GOT3 (cell line): Measurements from ENCODE around the gene STARD7.
"Not testable (repeated sequence)": the region's sequence is repeated elsewhere in the genome, so short reads cannot be mapped to it uniquely, and the experiment has no call there.

Experiments used
- DNase-seq: peaks from one replicate; lab custom pipeline; 2025; ENCODE audit warnings: mixed read lengths; lab: John Stamatoyannopoulos, UW

STARD7 gene

DNA sequence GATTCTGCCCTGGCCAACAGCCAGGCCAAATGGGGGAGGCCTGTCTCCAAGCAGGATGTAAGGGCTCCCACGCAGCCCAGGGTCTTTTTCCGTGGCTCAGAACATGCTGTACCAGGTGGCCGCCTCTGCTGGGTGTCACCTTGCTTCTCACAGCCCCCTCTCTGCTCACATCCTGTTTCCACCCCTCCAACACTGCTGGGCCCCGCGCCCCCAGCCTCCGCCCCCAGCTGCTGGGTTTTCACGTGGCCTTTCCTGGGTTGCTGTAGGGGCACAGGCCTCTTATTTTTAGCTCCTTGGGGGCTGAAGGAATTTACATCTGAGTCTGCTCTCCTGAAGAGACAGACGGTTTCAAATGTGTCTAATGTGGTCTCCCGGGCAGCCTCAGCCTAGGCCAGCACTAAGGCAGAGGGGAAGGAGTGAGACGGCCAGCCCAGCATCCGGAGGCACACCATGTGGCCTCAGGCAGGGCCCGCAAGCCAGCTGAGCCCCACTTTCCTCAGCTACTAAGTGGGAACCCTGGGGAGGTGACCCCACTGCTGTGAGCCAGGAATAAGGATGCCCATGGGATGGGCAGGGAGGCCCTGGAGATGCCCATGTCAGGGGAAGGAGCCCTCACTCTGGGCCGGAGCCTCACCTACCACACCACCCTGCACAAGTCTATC is 44.7 kb downstream of the STARD7 start:
- DNase-seq, result no peak

DNA sequence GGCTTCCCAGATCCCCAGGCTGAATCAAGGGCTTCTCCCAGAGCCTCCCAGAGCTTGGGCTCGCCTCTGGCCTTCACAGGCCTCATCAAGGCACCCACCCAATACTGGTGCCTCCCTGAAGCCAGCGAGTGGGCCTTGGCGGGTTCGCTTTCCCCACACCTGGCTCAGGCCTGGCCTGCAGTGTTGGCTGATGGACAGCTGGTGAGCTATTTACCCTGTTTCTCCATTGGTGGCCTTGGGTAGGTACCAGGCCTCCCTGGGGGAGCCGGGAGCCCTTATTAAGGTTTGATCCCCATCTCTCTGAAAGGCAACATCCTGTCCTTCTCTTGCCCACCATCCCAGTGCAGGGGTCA is 45.2 kb downstream of the STARD7 start:
- no peak for DNase-seq

DNA sequence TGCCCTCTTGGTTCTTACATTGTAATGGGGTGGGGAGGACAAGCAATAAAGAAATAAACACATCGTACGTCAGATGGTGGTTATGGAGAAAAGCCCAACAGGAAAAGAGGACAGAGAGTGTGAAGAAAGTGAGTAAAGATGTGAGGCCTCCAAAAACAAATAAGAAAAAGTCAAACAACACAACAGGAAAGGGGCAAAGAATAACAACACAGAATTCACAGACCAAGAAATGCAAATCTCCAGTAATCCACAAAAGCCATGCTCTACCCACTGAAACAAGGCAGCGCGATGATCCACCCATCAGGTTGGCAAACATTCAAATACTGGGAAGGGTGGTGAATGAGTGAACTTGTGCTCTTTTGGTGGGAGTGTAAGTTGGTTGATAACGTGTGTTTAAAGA is 46.7 kb downstream of the STARD7 start:
- DNase-seq, result no peak

DNA sequence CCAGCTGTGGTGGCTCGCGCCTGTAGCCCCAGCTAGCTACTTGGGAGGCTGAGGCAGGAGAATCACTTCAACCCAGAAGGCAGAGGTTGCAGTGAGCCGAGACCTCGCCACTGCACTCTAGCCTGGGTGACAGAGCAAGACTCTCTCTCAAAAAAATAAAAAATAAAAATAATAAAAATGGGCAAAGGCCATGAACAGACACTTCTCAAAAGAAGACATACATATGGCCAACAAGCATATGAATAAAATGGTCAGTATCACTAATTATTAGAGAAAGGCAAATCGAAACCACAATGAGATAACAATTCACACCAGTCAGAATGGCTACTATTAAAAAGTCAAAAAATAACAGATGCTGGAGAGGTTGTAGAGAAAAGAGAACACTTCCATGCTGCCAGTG is 48.3 kb downstream of the STARD7 start:
- DNase-seq, result not testable (repeated sequence)

DNA sequence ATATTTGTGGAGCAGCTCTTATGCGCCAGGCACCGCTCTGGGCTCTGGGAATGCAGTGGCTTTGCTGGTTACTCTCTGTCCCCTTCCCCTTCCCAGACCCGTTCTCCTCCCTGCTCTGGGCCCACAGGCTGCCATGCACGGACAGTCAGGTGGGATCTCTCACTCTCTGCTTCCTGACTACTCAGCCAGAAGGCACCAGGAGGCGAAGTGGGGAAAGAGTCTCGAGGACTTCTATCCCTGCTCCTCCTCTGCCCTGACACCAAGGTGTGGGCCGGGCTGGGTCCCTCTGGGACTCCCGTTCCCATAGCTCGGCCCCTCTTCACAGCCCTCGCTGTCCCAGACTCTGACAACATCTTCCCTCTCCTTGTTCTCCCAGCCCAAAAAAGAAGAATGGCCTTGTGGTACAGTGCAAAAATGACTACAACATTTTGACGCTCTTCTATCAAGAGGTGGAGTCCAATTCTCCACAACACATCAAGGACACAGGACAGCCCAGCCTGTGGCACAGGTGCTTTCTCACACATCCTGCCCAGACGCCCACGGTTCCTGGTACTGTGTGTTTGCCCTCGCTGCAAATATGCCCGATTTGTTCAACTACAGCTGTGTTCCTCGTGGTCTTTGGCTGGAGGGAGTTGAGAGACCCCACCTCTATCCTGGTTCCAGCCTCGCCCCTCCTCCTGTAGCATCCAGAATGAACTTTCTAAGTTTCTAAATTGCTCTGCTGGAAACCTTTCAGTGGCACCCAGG is 49.4 kb downstream of the STARD7 start:
- DNase-seq, result no peak

DNA sequence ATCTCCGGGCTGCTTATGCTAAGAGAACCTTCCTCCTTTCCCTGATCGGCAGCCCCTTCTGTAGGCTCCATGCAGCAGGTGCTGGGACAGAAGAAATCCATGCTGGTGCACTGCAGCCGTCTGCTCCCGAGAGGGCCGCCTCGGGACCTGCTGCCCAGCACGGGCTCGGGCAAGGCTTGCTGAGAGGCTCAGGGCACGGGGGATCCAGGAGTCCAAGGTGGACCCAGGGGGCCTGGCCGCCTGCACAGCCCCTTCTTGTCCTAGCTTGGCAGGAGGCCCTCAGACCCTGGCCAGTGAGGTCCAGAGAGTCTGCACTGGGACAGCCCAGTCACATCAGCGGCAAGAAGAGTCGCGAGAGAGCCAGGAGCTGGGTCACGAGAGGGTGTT is 50.1 kb downstream of the STARD7 start:
- no peak for DNase-seq

DNA sequence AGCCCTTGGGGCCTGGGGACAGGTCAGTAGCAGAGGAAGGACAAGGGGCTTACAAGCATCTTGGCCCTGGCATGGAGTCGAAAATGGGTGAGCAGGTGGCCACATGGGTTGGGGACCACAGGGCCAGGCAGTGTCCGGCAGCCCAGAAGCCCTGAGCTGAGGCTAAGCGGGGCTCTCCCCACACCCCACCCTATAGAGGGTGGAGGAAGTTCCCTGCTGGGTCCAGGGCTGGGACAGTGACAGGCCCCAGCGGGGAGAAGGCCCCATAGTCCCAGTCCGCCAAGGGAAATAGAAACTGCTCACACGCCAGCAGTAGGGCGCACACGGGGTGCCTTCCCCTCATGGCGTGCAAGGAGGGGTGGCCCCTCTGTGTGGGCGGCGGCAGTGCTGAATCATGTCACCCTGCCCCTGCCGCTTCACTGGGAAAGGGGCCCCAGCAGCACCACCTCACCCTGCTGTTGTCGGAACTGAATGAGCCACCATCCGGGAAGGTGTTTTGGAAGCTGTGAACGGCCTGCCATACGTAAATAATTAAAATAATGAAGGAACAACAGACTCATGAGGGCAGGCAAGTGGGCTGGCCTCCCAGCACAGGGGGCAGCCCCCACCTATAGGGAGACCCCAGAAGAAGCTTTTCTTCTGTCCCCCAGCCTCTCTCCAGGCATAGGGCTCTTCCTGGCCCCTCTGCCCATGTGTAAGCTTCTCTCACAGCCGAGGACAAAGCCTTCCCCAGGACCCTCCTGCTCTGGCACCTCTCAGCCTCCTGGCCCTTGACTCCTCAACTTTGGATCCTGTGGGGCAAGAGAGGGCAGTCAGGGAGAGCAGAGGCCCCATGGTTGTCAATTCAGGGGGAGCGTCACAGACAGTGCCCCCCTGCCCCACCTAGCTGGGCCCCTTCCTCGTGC is 50.7 kb downstream of the STARD7 start:
- DNase-seq, result no peak

DNA sequence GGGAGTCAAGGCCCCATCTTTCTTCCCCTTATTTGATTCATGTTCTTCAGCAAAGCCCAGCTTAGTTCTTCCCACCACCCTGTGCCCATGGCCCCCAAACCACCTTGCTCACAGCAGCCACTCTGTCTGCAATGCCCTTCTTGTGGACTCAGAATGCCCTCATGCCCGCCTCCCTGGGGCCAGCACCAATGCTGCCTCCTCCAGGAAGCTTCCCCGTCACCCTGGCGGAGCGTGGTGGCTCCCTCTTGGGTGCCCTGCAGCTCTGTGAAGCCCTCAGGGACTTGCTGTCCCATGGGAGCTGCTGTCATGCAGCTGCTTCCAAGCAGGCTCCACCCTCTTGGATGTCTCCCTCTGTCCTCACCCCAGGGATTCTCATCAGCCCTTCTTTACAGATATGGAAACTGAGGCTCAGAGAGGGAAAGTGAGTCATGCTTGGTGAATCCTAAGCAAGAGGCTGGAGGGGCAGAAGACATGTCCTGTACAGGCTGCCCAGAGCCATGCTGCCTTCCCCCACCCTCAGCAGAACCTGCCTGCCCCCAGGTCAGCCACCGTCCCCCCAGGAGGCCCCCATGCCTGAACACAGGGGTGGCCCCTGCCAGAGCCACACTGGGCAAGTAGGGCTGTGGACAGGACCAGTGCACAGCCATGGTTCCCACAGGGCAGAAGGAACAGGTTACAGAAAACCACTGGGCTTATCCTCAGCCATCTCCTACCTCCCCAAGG is 51.5 kb downstream of the STARD7 start:
- no peak for DNase-seq

DNA sequence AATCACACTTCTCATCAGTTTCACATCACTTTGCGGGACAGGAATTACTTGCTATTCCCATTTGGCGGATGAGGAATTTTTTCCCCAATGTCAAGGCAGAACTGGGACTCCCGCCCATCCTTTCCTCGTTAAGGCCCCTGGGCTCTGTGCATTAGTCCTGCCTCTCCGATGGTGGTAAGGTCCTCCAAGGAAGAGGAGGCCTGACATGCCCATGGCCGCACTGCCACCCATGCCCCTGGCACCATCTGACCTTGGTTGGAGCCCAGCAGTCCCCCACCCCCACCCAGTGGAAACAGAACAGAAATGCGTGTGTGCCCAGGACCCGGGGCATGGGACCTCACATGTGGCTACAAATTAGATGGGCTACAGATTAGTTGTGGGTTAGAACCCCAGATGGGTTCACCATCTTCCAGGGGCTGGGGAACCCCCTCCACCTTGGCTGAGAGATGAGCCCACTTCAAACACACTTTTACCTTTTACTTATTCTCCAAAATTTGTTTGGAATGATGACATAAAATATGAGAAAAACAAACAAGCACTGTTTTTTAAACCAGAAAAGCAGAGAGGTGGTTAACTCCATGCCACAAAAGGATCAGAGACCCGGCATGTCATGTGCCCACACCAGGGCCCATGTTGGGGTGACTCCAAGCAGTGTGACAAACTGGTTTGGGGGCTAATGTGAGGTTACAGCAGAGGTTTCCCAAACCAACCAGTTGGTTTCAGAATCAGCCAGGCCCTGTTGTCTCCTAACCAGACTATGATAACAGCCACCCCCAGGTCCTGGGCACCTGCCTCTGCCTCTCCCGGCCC is 52.4 kb downstream of the STARD7 start:
- DNase-seq, result no peak

DNA sequence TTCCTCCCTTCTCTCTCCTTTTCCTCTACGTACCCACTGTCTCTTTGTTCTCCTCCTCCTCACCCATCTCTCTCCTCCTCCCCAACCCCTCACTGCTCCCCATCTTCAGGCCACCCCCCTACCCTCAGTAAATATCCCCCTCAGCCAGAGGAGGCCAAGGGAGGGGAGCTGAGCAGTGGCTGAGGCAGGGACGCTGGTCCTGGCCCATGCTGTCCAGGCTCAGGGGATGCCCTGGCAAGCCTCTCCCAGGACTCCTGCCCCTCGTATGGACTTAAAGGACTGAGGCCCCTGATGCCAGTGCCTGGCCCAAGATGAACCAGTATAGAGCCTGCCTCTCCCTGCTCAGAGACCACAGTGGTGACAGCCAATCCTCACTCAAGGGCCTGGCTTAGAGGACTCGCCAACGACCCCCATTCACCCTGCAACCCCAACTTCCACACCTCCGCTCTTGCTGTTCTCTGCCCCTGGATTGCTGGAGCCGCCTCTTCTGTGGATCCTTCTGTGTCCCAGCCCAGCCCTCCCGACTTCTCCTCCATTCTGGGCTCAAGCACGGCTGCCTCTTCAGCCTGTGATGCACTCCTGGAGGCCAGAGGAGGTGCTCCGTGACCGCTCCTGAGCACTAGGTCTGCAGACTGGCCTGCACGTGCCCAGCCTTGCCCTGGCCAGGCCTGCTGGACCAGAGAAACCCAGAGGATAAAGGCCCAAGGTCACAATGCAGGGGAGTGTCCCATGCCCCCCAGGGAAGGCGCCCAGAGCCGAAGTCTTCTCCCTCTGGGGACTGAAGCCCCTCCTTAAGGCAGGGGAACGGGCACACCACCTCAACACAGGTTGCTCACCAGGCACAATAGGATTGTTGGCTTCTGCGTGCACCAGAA is 53.9 kb downstream of the STARD7 start:
- no peak for DNase-seq

DNA sequence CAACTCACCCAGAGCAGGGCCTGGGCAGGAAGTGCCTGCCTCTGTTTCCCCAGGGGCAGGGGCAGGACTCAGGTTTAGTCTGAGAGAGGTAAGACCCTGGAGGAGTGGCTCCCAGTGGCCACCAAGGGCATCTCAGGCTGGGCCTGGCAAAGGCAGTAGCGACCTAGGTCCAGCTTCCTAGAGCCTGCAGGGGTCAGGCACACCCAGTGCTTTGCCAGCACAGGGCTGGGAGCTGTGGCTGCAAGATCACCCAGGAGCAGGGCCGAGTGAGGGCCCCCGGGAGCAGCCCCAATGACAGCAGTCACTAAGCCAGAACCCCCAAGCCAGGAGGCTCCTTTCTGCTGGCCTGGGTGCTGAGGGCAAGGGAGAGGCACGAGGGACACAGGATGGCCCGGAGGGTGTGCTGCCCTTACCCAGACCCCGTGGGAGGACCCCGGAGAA is 54.6 kb downstream of the STARD7 start:
- DNase-seq, result no peak

DNA sequence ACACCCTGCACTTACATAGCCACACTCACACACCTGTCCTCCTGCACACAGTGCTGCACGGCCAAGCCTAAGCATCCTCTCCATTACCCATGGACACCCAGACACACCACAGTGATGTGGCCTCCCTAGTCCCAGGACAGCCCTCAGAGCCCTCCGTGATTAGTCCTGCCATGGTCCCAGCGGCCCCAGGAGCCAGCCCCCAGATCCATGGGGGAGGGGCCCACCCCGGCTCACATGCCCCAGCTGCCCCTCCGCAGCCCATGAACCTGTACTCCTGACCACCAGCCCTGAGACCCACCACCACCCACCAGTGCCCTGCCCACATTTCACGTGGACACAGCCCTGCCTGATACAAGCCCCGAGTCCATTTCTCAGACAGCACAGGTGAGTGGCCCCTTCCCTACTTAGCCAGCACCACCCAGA is 55.3 kb downstream of the STARD7 start:
- DNase-seq, result no peak

DNA sequence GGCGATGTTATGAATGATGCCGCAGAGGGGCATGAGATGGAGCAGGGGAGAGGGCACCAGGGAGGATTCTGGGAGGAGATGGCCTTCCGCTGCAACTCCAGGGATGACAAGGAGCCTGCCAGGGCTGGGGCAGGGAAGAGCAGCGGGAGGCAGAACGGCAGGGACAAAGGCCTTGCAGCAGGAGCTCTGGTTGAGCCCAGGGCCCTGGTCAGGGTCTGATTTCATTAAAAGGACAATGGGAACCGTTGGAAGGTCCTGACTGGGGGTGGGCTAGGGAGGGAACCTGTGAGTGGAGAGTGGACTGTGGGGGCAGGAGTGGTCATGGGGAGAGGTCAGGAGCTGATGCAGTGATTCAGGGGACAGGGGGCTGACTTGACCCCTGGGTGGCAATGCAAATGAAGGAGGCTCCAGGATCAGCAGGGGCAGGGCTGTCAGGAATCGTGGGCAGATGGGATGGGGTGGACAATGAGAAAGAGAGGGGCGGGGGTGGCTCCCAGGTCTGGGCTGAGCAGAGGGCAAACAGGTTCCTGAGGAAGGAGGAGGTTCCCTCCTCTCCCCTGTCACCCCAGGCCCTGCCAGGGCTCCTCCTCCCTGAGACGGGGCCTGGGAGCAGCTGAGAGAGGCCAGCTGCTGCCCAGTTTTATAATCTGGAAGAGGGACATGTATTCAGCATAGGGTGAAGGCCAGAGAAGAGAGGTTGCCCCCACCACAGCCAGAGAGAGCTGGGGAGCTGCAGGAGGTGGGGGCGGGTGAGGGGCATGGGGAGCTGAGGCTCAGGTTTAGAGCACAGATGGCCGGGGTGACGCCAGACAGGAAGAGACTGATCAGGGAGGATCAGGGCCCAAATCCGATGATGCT is 56.1 kb downstream of the STARD7 start:
- no peak for DNase-seq

DNA sequence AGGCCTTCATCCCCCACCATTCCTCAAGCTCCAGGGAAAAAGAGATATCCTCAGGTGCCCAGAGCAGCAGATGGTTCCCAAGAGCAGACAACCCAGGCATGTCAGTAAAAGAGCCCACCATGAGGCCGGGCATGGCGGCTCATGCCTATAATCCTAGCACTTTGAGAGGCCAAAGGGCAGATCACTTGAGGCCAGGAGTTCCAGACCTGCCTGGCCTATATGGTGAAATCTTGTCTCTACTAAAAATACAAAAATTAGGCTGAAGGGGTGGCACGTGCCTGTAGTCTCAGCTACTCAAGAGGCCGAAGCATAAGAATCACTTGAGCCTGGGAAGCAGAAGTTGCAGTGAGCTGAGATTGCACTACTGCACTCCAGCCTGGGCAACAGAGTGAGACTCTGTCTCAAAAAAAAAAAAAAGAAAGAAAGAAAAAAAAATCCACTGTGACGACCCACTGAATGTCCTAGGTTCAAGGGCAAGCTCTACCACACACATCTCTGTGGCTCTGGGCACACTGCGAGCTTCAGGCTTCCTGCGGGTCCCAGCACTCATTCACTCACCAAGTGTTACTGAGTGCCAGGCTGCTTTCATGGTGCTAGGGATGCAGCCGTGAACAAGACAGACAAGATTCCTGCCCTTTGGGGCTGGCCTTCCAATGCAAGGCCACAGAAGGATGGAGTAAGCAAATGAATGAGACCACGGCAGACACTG is 56.9 kb downstream of the STARD7 start:
- no peak for DNase-seq

DNA sequence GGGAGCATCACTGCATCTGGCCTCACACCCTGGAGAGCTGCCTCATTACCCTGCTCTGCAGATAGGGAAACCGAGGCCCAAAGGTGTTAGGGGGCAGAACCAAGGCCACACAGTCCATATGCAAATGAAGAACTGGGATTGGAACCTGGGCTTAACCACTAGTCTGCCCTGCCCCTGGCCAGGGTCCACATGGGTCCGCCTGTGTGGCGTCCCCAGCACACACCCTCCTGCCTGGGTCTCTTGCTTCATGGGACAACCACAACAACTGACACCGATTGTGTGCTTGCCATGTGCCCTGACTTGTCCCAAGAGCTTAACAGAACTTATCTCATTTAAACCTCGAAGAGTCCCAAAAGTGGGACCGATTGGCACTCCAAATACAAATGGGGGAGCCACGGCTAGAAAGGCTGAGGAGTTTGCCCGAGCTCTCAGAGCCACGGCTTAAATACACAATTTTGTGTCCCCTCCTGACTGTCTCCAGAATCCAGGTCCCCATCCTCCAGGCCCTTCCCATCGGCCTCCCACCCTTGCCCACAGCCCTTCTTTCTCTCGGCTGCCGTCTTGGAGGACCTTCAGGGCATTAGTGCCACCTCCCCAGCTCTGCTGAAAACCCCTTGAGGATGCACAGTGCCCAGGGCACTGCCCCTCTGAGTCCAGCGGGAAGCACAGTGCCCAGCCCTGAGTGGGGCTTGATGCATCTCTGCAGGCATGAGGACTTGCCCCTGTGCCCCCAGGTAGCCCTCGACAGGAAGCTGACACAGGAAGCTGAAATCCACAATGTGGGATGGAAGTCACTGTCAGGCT is 57.6 kb downstream of the STARD7 start:
- DNase-seq, result no peak

DNA sequence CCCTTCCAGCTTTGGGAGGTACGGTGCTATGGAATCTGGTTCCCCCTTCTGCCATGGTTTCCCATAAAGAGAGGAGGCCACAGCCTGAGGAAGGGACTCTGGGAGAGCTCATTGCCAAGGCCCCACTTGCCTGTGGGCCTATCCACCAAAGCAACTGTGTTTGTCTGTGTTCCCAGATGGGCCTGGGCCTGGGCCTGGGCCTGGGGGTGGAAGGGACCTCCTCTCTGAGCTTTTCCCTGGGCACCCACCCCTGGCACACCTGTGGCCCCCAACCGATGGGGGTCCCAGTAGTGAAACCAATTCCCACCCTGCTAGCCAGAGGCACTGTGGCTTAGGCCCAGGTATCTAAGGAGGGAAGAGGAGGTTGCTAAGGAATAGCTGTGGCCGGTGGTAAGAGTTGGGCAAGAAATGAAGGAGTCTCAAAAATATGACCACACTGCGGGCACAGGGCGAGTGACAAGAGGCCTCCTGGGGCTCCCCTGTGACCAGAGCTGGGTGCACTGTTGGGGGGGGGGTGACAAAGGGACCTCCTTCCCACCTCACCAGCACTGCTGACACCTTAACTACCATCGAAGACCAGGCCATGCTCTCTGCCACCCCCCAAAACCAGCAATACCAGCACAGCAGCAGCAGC is 58.5 kb downstream of the STARD7 start:
- no peak for DNase-seq
